D341Med (cell line): ENCODE measurements around the gene DOK6.
"Not testable (repeated sequence)": the region's sequence is repeated elsewhere in the genome, so short reads cannot be mapped to it uniquely, and the experiment has no call there.

Experiments used
- DNase-seq: peaks from one replicate; pipeline ENCODE4 v3.0.0; 2012; ENCODE audit warnings: low spot score

Gene DOK6

DNA sequence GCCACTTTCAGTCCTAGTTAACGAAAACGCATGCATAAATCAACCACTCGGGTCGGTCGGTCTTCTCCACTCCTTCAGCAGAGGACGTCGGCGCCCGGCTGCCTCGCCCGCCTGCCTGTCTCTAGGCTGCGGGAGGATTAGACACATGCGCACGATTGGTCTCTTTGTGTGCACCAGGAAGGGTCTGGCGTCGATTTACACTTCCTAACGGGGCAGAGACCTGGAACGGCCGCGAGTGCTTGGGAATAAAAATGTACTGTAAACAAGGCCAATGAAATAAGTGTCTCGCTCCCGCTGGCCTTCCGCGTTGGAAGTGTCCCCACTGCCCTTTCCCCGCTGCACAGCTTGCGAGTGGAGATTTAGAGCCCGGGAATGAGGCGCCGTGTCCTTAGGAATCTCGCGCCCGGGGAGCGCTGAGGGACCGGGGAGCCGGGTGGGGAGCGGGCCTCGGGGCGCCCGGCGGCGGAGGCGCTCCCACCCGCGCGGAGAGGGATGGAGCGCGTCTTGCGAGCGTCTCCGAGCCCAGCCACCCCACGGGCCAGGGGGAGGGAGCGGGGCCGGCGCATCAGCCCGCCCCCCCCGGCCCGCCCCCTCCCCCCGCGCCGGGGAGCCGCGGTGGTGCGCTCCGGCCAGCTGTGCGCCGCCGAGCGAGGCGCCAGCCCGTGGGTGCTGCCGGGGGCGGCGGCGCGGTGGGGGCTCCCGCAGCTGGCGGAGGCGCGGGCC is at the start of gene DOK6:
DOK6 (plus strand) TSS at position 636 of the 723 bp plus-strand sequence.
- peak; percentile 96 for DNase-seq

DNA sequence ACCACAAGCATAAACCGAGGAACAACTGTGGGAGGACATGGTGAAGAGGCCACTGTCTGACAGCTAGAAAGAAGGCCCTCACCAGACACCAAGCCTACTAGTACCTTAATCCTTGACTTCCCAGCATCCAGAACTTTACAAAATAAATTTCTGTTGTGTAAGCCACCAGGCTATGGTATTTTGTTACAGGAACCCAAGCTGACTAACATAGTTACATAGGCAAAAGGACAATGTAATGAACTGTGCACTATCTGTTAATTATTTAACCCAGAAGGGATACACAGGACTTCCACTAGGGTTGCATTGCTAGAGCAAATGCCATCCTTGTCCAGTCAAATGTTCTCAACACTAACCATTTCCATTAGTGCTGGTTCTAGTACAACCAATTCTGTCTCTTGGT is 47.7 kb upstream of the DOK6 start:
- DNase-seq = no peak

DNA sequence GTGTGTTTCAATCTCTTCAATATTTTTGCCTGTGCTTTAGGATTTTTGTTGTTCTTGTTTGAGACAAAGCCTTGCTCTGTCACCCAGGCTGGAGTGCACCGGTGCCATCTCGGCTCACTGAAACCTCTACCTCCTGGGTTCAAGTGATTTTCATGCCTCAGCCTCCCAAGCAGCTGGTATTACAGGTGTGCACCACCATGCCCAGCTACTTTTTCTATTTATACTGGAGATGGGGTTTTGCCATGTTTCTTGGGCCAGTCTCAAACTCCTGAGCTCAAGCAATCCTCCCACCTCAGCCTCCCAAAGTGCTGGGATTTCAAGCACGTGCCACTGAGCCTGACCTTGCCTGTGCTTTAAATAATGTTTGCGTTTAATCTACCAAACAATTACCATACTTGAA is 43.1 kb upstream of the DOK6 start:
- DNase-seq = no peak

DNA sequence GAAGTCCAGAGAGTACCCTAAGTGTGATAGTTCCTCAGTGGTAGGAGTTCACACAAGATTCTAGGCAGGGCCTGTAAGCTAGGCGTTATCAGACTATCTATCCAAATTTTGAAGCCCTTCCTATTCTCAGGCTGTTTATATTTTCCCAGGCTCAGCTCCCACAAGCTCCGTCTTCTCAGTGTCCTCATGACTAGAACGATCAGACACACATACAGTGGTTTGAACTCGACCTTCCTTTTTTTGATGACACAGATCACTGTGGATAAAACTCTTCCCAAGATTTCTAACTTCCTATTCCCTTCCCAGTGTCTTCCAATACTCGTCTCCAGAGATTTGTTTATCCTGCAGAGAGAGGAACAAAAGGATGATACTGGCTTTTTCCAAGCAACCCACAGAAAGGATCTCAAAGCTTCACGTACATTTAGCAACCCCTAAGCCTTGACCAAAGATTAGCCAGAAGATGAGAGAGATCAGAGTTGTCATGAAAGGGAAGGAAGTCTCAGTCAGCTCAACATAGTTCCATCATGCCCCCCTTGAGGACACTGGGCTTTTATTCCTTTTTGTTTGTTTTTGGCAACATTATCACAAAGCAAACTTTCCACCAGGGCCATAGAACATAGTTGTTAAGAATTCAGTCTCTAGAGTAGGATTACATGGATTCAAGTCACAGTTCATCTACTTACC is 42.3 kb upstream of the DOK6 start:
- DNase-seq = no peak

DNA sequence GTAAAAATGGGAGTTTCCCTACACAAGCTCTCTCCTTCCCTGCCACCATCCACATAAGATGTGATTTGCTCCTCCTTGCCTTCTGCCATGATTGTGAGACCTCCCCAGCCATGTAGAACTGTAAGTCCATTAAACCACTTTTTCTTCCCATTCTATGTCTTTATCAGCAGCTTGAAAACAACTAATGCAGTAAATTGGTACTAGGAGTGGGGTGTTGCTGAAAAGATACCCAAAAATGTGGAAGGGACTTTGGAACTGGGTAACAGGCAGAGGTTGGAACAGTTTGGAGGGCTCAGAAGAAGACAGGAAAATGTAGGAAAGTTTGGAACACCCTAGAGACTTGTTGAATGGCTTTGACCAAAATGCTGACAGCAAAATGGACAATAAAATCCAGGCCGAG is 40.9 kb upstream of the DOK6 start:
- not testable (repeated sequence) for DNase-seq

DNA sequence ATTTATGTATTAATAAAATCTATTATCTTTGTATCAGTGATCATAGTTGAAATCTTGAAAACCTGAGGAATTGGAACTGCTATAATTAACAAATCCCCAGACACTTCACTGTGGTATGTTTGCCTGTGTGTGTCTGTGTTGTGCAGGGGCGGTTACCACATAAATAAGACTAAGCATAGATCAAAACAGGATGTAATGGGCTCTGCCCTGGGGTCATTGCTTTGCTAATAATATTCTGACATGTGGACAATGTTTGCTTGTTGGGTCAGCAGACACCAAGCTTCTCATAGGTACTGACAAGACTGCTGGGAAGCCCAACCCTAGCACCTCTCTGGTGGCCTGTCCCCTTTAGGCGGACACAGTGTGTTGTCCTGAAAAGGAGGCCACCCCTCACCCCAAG is 35.8 kb upstream of the DOK6 start:
- no peak for DNase-seq

DNA sequence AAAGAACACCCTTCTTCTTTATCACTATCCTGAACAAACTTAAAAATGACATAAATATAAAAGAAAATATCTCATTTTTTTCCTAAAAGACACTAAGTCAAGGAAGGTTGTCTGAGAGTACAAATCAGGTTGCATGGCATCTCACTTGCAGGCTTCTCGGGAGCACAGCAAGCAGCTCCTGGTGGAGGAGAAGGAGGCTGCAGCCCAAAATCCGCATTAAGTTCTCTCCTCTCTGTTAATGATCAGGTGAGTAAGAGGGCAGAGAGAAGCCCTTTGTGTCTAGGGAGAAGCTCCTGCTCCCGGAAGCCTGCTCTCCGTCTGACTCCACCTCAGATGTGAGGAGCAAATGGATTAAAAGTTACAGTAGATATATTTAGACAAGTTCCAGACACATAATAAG is 35.0 kb upstream of the DOK6 start:
- no peak for DNase-seq

DNA sequence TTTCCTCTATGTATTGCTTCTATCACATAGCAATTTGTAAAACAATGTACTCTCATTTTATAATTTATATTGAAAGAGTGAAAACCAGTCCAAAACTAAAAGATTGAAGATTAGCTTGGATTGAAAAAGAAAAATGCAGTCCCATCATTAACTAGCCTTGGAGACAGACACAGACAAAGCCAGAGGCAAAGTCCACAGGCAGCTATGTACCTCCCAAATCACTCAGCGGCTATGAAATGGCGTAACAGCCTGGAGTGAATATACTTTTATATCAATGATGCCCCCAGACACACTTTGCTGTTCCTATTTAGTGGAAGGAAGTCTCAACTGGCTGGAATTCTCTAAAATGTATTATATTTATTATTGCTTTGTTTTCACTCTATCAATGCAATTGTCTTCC is 33.6 kb upstream of the DOK6 start:
- DNase-seq = no peak

DNA sequence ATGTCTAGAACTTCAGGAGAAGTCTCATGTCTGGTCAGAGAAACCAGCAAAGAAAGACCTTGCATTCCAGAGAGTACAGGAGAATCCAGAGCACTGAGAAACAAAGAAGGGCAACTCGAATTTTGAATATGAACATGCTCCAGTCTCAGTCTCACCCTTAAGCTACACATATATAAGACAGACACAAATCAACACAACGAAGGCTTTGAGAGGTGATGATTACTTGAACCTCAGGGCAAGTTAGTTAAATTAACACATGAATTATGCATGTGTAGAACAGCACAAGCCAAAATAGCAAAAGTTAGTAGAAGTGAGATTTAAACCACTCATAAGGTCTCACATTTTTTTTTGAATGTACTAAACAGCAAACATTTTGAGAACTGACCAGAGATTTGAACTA is 29.0 kb upstream of the DOK6 start:
- DNase-seq = no peak

DNA sequence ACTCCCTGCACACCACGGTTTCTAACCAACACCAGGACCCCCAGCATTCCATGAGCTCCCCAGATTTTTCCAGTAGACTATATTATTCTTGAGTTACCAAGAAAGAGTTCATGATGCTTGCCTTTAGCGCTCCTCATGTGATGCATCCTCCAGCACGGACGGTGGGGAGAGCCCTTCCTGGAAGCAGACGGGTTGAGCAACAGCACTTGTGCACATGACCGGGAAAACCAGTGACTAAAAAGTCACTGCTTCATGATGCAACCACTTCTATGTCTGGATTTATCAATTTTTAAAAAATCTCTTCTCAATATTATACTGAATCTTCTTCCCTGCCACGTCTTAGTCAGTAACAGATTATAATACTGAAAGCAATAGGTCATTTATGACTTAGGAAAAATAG is 20.4 kb upstream of the DOK6 start:
- no peak for DNase-seq

DNA sequence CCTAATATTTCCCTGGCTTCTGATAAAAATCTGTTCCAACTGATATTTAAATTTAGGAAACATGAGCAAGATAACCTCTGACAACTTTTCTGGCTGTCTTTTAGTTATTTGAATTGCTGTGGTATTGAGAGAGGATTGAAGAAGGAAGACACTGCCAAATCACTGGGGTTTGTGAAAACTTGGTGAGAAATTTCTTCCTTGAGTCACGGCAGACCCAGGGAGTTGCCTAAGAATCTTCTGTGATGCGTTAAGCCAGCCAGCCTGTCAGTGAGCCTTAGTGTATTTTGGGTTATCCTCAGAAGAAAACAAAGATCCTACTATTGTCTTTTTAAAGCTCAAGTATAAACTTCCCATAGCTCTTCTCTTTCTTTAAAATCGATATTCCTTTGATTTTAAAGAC is 17.5 kb upstream of the DOK6 start:
- no peak for DNase-seq

DNA sequence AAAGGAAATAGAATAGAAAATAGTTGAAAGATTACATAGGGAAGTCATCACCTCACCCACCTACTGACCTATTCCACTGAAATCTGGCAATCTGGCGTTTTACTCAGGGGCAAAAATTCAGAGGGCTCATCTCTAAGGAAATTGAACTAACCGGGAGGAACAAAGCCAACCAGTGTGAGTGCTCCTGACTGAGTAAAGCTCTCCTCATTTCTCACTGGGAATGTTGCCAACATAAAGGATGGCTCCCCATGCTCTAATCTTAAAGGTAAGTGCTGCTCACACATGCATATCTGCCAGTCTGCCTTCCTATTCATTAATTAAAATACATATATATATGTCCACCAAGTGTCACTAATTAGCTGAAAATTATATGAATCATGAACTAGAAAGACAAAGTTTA is 13.5 kb upstream of the DOK6 start:
- DNase-seq = peak; percentile 54

DNA sequence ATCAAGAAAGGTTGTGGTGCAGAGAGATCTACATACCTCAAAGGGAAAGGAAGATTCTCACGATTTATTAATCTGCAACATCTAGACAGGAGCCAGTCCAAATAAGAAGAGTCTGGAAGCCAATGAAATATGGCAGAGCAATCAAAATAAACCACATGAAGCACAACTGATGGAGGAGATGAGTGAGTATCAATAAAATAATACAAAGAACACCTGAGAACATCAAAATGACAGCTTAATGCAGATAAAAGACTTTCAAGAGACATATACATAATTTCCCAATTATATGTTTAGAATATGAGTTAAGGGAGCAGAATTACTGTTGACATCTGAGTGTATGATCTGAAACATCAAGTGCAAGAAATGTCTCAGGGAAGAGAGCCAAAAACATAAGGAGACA is 12.5 kb upstream of the DOK6 start:
- DNase-seq = no peak

DNA sequence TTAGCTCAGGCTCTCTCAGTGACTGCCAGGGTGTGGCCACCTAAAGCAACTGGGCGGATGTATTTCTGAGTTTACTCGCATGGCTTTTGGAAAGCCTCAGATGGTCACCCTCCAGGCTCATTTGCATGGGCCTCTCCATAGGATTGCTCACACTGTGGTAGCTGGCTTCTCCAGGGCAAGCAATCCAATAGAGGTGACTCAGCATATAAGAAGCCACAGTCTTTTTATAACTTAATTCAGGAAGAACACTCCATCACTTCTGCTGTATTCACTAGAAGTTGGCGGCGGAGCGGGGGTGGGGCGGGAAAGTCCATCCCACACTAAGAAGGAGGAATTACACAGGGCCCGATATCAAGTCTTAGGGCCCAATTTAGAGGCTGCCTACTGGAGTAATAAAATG is 3.6 kb upstream of the DOK6 start:
- no peak for DNase-seq

DNA sequence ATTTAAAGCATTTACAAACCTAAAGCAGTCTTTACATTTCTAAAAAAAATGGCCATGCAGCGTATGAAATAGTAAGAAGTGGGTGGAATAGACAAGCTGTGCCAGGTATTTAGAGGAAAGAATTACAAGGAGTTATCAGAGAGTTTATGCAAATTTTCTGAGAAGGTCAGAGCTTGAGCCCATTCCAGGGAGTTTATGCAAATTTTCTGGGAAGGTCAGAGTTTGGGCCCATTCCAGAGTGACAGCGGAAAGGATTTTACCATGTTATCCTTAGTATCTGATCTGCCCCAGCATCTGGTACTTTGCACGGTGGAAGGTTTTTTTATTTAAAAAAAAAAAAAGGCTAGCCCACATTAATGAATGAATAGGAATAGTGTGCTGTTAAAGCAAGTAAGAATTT is 1.4 kb upstream of the DOK6 start:
- no peak for DNase-seq

DNA sequence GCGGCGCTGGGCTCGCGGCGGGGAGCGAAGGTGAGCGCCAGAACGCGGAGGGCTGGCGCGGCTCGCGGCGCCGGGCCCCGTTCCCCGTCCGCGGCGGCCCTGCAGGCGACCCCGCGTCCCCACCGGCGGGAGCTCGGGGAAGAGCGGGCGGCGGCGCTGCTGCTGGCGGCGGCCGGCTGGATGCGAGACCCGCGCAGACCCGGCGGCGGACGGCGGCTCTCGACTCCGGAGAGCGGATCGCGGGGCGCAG is 213 bp downstream of the DOK6 start:
- no peak for DNase-seq

DNA sequence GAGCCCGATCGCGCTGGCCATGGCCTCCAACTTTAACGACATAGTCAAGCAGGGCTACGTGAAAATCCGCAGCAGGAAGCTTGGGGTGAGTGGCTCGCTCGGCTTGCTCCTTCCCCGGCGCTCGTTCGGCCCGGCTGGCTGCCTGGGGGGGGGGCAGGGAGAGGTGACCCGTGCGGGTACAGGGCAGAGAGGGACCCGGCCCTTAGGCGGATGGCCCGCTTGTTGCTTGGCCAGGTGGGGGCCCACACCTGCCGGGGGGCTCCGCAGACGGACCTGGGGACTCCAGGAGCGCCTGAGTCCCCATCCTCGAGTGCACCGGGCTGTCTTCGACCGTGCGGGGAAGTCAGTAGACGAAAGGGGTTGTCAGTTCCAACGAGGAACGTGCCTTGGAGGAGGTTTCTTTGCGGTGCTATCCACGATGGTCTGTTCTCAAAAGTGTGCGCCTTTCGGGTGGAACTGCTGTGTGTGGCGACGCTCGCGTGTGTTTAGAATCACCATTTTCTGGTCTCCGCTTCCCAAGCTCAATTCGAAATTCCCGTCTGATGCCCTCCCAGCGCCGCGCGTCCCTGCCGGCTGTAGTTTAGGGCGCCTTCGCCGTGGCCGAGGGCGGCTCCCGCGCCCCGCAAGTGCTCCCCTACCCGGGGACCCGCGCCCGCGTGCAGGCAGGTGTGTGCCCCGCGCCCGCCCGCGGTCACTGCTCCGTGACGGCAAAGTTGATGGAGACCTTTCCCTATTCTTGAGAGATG is 711 bp downstream of the DOK6 start:
- peak; percentile 72 for DNase-seq

DNA sequence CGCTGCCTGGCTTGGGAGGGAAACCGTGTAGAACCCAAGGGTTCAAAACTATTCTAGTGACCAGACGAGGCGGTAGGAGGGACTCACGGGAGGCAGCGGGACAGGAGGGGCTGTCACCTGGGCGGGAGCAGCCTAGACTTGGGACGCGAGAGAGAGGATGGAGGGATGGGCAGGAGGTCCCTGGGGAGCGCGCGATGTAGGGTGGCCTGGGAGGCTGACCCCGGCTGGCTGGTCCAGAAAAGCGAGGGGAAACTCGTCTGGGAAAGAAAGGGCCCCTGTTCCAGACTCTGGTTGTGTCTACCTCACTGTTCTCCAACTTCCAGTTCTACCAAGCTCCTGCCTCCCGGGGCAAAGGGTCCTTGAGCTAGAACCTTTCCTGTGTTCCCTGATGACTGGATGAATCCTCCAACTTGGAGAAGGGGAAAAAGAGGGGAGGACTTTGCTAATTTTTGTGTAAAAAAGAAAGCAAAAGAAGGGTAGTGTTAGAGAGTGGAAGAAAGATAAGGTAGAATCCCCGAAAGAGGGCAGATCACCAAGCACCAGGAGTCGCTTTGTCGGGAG is 1.4 kb downstream of the DOK6 start:
- DNase-seq = peak; percentile 60

DNA sequence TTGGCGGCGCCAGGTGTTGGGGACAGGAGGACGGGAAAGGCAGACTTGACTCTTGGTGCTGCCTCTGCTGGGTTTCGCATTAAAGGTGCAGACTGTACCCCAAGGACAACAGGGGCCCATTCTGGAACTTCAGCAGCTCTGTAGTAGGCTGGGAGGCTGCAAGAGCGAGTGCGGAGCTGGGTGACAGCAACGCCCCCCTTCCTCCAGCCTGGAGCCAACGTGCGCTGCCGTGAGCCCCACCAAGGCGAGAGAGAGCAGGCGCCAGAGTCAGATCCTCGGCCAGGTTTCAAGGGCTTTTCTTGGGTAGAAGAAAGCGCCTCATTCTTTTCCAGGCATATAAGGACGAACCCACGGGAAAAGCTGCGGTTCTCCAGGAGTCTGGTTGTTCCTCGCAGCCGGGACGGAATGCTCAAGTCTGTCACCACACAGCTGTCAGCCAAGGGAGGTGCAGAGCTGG is 1.9 kb downstream of the DOK6 start:
- peak; percentile 72 for DNase-seq

DNA sequence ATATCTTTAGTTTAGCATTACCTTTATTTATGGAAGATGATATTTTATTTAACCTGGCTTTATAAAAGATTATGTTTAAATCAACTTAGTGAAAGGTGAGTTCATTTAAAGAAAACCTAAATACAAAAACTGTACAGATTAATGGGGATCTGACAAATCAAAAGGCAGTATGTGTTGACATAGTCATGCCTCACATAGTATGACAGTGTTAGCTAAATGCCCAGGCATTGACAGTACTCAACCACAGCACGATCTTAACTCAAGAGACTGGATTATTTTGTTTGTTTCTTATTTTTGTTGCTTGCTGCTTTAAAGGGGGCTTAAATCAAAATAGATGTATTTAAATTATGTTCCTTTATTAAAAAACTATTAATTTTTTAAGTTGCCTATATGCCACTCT is 7.8 kb downstream of the DOK6 start:
- no peak for DNase-seq

DNA sequence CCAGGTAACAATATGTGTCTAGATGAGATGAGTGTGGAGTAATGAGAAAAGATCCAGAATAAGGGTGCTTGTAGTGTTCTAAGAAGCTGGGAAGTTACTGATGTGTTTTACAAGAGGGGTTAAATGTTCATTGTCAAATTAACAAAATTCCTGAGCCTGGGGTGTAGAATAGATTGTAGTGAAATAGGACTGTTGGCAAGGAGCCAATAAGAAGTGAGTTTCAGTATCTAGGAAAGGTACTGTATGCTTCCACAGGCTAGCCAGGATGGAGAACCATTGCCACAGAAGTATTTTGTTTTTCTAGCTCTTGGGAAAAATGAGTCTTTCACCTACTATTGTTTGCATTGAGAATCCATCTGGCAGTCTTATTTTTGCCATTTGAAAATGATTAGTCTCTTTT is 10.5 kb downstream of the DOK6 start:
- no peak for DNase-seq

DNA sequence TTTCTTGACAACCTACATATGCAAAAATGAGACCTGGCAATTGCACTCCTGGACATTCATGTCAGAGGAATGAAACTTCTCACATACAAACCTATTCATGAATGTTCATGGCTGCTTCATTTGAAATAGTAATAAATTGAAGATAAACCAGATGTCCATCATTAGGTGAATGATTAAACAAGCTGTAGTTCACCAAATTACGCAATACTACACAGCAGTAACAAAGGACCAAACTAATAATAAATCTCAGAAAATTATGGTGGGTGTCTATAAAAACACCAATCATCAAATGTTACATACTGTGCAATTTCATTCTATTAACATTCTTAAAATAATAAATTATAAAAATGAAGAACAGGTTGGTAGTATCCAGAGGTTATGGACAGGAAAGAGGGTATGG is 13.5 kb downstream of the DOK6 start:
- no peak for DNase-seq

DNA sequence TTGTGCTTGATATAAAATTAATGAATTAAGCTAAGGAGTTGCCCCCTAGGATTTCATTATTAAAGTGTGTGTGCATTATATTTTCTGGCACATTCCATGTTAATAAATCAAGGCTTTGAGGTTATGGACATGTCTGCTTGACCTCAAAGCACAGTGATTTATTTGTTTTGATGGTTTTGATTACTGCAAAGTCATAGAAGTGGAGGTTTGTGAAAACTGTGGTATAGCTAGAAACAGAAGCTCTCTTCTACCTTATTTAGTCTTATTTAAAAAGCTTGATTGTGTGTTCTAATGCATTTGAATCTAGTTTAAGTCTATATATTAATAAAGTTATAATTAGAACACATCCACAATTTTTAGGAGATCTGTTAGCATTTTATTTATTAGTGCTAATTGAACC is 32.2 kb downstream of the DOK6 start:
- DNase-seq = no peak
